ENCODE measurements around the gene SYCP2. TPM values are rescaled to one million over a fixed set of nuclear protein-coding genes. Genes with fewer than 3 reads are reported as not detected.

Gene SYCP2
- 1 to 10 TPM in 2 of 7 donors, under 1 TPM in 5; 0.48 to 1.9 (median 0.72) TPM for total RNA-seq
- 1 to 10 TPM in 1 of 2 donors, under 1 TPM in 1; 0.70 to 1.2 TPM for polyA plus RNA-seq
- long read RNA-seq, donor 1, partial matches to known transcripts, result 0 of 1 reads
- long read RNA-seq, donor 1, other reads (novel, unspliced or antisense), result 1 of 1 reads
- long read RNA-seq, donor 2, partial matches to known transcripts, result 45 of 45 reads
- long read RNA-seq, donor 2, other reads (novel, unspliced or antisense), result 0 of 45 reads
- long read RNA-seq, donor 3, result 0 reads

GRCh38 chr20:59933296-59933848, at the start of gene SYCP2:
SYCP2 (minus strand) TSS chr20:59933637; CDS start chr20:59922413, 11,224 bp downstream.
- H3K4me1 ChIP-seq (ENCODE audit: insufficient read depth), result peaks cover 6% of the 10 kb centered on the region
- peak in 4 of 5 donors; percentile 39 to 68 (median 52) for DNase-seq

GRCh38 chr20:59983076-59983475, 49.6 kb upstream of the SYCP2 start:
- 78 to 87% (median 80%) methylated on average over 9 of the region's 9 CpGs for WGBS, 3 donors
- TF ChIP-seq CTCF (IDR thresholded peaks at IDR 0.05), result no peak
- no peak for TF ChIP-seq EP300 (IDR thresholded peaks at IDR 0.05)
- no peak for TF ChIP-seq POLR2A (IDR thresholded peaks at IDR 0.05)
- no peak overlapping the region for H3K27ac ChIP-seq
- H3K4me1 ChIP-seq (ENCODE audit: insufficient read depth), result no peaks in the 10 kb centered on the region
- H3K36me3 ChIP-seq, result no peaks in the 10 kb centered on the region
- no peak overlapping the region for H3K4me3 ChIP-seq
- no peaks in the 10 kb centered on the region for H3K27me3 ChIP-seq
- intact Hi-C loops (cut with DNase I), result no loop called here
- DNase-seq, result no peak
- H3K9me3 ChIP-seq, result no peaks in the 10 kb centered on the region

More at GRCh38 chr20:59933296-59933848, at the start of gene SYCP2:
- no peak for TF ChIP-seq CTCF (IDR thresholded peaks at IDR 0.05)
- TF ChIP-seq EP300 (IDR thresholded peaks at IDR 0.05), result no peak
- no peak for TF ChIP-seq POLR2A (IDR thresholded peaks at IDR 0.05)
- peak within 1 kb of the TSS; percentile 57 for H3K4me3 ChIP-seq
- intact Hi-C loops (cut with DNase I), result loop anchor here in 1 of 4 donors (10.0 kb wide), 1 partner anchor 359 kb away; no protein-coding TSS in a partner anchor
- H3K36me3 ChIP-seq, result no peaks in the 10 kb centered on the region
- peak within 1 kb of the TSS; percentile 53 to 55 for H3K27ac ChIP-seq
- H3K27me3 ChIP-seq, result no peaks in the 10 kb centered on the region
- no peaks in the 10 kb centered on the region for H3K9me3 ChIP-seq
- WGBS, 3 donors, result 21 to 38% (median 35%) methylated on average over 32 to 65 of the region's 65 CpGs

DNA sequence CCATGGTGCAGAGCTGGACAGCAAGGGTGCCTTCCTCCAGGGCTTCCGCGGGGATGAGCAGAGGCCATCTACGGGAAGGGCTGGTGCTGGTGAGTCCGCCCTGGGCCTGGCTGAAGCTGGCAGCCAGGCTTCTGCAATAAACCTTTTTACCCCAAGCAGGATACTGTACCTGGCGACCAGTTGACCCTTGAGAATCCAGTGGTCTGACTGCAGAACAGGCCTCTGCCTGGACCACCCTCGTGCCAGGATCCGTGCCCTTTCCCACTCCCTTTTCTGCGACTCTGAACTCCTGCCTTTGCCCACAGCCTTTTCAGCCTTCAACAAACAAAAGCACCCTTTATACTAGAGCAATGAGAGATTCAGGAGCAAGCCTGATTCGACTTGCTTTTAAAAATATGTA, 43.6 kb upstream of the SYCP2 start:
- no peaks in the 10 kb centered on the region for H3K36me3 ChIP-seq
- 89 to 92% (median 91%) methylated on average over 9 of the region's 9 CpGs for WGBS, 3 donors
- no peak for DNase-seq
- TF ChIP-seq CTCF (IDR thresholded peaks at IDR 0.05) (no peak), EP300 (IDR thresholded peaks at IDR 0.05) (no peak), POLR2A (IDR thresholded peaks at IDR 0.05) (no peak)
- H3K4me3 ChIP-seq, result no peak overlapping the region
- no peaks in the 10 kb centered on the region for H3K9me3 ChIP-seq
- no peak overlapping the region for H3K27ac ChIP-seq
- intact Hi-C loops (cut with DNase I), result no loop called here
- H3K27me3 ChIP-seq, result no peaks in the 10 kb centered on the region
- H3K4me1 ChIP-seq (ENCODE audit: insufficient read depth), result no peaks in the 10 kb centered on the region

GRCh38 chr20:59976156-59976782, 42.8 kb upstream of the SYCP2 start:
- H3K36me3 ChIP-seq, result no peaks in the 10 kb centered on the region
- H3K9me3 ChIP-seq, result no peaks in the 10 kb centered on the region
- no peak overlapping the region for H3K4me3 ChIP-seq
- TF ChIP-seq EP300 (IDR thresholded peaks at IDR 0.05), result no peak
- TF ChIP-seq CTCF (IDR thresholded peaks at IDR 0.05), result no peak
- no peaks in the 10 kb centered on the region for H3K27me3 ChIP-seq
- DNase-seq, result no peak
- 40 to 51% (median 42%) methylated on average over 6 of the region's 6 CpGs for WGBS, 3 donors
- no peak overlapping the region for H3K27ac ChIP-seq
- intact Hi-C loops (cut with DNase I), result no loop called here
- H3K4me1 ChIP-seq (ENCODE audit: insufficient read depth), result no peaks in the 10 kb centered on the region

All from ovary (tissue), 10 donors.